PFSK-1 (cell line): ENCODE data around the gene GAMT.

Experiments used
- FOXP2 ChIP-seq: optimal IDR thresholded peaks from 2 replicates; pipeline ENCODE3; 2011; ENCODE audit warnings: borderline replicate concordance, control low read depth, inconsistent platforms; ENCODE audit not compliant: insufficient read depth; ENCODE audit errors: extremely low read length, extremely low read depth
- POLR2AphosphoS5 ChIP-seq: IDR thresholded peaks from 2 replicates; pipeline ENCODE4 v1.6.1; 2012; ENCODE audit warnings: low read depth, mild to moderate bottlenecking, control low read depth, low read length, moderate library complexity
- REST ChIP-seq, 2 experiments: IDR thresholded peaks; 2 replicates each; pipeline versions ENCODE4 v1.6.1 to v1.8.0; 2011 to 2012; ENCODE audit warnings: low read depth in 2 of 2, low read length in 2 of 2, control low read depth in 1 of 2, inconsistent platforms in 1 of 2, mild to moderate bottlenecking in 1 of 2, moderate library complexity in 1 of 2; ENCODE audit not compliant: insufficient read depth in 1 of 2
- SIN3A ChIP-seq: IDR thresholded peaks from 2 replicates; pipeline ENCODE4 v1.6.1; 2012; ENCODE audit warnings: mild to moderate bottlenecking, low read length, moderate library complexity, borderline replicate concordance; ENCODE audit not compliant: insufficient read depth
- TAF1 ChIP-seq: IDR thresholded peaks from 2 replicates; pipeline ENCODE4 v1.6.1; 2012; ENCODE audit warnings: low read length, control low read depth, borderline replicate concordance; ENCODE audit not compliant: insufficient read depth

GAMT gene

DNA sequence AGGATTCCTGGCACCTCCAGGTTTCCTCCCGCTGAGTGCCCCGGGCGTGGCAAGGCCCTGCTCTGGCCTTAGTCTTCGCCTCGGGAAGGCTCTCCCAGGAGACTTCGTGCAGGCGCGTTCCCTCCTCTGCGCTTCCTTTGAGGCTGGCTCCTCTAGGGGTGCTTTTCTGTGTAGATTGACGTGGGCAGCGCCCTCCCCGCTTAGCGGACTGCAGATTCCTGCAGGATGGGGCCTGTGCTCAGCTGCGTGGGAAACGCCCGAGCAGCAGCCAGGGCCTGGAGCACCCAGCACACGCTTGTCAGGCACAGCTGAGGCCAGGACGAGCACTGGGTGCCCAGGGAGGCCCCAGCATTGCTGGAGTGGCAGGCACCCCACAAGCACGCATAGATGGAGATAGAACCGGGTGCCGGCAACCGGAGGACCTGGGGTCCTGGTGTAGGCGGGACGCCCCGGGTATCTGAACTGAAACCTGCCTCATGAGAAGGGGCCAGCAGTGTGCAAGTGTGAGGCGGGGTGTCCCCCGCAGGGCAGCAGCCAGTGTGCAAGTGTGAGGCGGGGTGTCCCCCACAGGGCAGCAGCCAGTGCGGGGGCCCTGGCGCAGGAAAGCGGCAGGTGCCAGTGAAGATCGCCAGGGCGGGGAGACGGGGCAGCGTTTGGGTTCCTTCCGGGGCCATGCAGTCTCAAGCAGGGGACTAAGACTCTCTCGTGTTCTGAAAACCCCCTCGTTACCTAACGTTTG, 14.2 kb downstream of the GAMT start:
- TF ChIP-seq REST (IDR thresholded peaks at IDR 0.05; ENCODE audit: insufficient read depth in 1 of 2, low read depth in 2 of 2, low read length in 2 of 2) = no peak
- no peak for TF ChIP-seq POLR2AphosphoS5
- TF ChIP-seq SIN3A = no peak
- TF ChIP-seq TAF1 = no peak
- TF ChIP-seq FOXP2 = no peak

DNA sequence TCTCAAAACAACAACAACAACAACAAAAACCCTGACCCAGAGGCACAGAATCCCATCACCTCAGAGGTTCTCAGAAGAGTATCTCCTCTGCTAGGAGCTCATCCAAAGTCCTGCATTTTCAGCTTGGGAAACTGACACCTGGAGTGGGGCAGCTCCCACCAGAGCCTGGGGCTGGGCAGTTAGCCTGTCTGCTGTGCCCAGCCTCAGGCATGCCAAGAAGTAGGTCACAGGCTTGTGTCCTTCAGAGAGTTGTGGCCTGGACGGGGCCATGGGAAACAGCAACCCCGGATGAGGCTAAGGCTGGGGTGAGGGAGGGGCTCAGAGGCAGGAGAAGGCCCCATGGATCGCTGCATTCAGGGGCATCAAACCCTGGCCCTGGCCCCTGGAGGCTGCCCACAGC, 15.5 kb downstream of the GAMT start:
- TF ChIP-seq POLR2AphosphoS5 (no peak), SIN3A (no peak), FOXP2 (no peak), REST (IDR thresholded peaks at IDR 0.05; ENCODE audit: insufficient read depth in 1 of 2, low read depth in 2 of 2, low read length in 2 of 2) (no peak)

- TF ChIP-seq REST (IDR thresholded peaks at IDR 0.05; ENCODE audit: insufficient read depth in 1 of 2, low read depth in 2 of 2, low read length in 2 of 2) (no peak), FOXP2 (no peak), SIN3A (no peak), POLR2AphosphoS5 (no peak), TAF1 (no peak)
Observed at GRCh38 chr19:1384478-1385110, 16.7 kb downstream of the GAMT start.

GRCh38 chr19:1384085-1384462, 17.3 kb downstream of the GAMT start:
- TF ChIP-seq SIN3A (no peak), TAF1 (no peak), POLR2AphosphoS5 (no peak), FOXP2 (no peak), REST (IDR thresholded peaks at IDR 0.05; ENCODE audit: insufficient read depth in 1 of 2, low read depth in 2 of 2, low read length in 2 of 2) (no peak)
